Heart left ventricle (tissue), 13 donors: Measurements from ENCODE around the gene RNF4.

Source experiments
- CTCF ChIP-seq, 12 donors: fragments of 200-600 bp; sonication (generic) in 4 of 12; IDR thresholded peaks; one replicate each; pipeline versions ENCODE4 v1.5.0 to v1.8.0; 2018 to 2022; ENCODE audit warnings: antibody characterized with exemption in 12 of 12, mild to moderate bottlenecking in 5 of 12
- POLR2A ChIP-seq, 2 donors: fragments of 450-650 bp; IDR thresholded peaks; one replicate each; pipeline ENCODE4 v1.6.1; 2017; ENCODE audit warnings: antibody characterized with exemption in 2 of 2, mild to moderate bottlenecking in 2 of 2, moderate library complexity in 2 of 2
- donor health status: ischemic (EF 13 %, LVEDD 7.1; RV severe dilation, severe dysfunction).
- donor health status: DM: no; HTN: yes; CAD: no.
- donor health status: DM: no; HTN: no; CAD: no.
- donor health status: ischemic (EF 25% LVEDD 6.9; RV normal size, moderate dysfunction).
- donor health status: ischemic (EF 25% LVEDD 5.7; RV mildly dilated, moderate dysfunction).
- donor health status: ischemic (EF 35%, LVEDD 5.7; RV mildly dilated, moderate dysfunction).
- donor health status: nonischemic (EF 11% LVEDD 7.7; RV severe dilation, severe dysfunction).
- donor health status: DM: yes; HTN: yes; CAD: no.
- donor health status: PGD.
- donor health status: ischemic (EF 29% LVEDD 5.4; RV normal size, mild dysfunction).
- donor health status: nonischemic (EF 23%, LVEDD 6.1; RV moderate dilation, normal function).

- TF ChIP-seq CTCF (IDR thresholded peaks at IDR 0.05): no peak
- no peak for TF ChIP-seq POLR2A (IDR thresholded peaks at IDR 0.05)
Observed at GRCh38 chr4:2501034-2501594, 32.2 kb downstream of the RNF4 start.
